HFFc6 (cell line): ENCODE data around the gene LRRC8C. TPM values are rescaled to one million over a fixed set of nuclear protein-coding genes. Genes with fewer than 3 reads are reported as not detected.
A peak's percentile ranks its signal among the peaks of the same experiment; 100 is the strongest.

ENCODE experiments used
- DNase-seq: peaks from one replicate; pipeline ENCODE4 v3.0.0-alpha.2; 2018
- H3K27ac Mint-ChIP-seq: 2 replicates; pipeline ENCODE4 v1.8.0; 2020; ENCODE audit warnings: mild to moderate bottlenecking, mixed read lengths
- H3K27me3 Mint-ChIP-seq: 2 replicates; pipeline ENCODE4 v1.8.0; 2021; ENCODE audit warnings: mild to moderate bottlenecking, moderate library complexity, mixed read lengths; ENCODE audit not compliant: insufficient read depth
- H3K36me3 Mint-ChIP-seq: 2 replicates; pipeline ENCODE4 v1.8.0; 2021; ENCODE audit warnings: low read depth, mixed read lengths
- H3K4me1 Mint-ChIP-seq: 2 replicates; pipeline ENCODE4 v1.8.0; 2020; ENCODE audit warnings: low read depth, mixed read lengths
- H3K4me3 Mint-ChIP-seq: 2 replicates; pipeline ENCODE4 v1.8.0; 2020; ENCODE audit warnings: mild to moderate bottlenecking, moderate library complexity, mixed read lengths
- H3K9me3 Mint-ChIP-seq: 2 replicates; pipeline ENCODE4 v1.8.0; 2020; ENCODE audit warnings: mild to moderate bottlenecking, mixed read lengths
- CTCF ChIP-seq: fragments of 200-600 bp; sonication (generic); IDR thresholded peaks from 2 replicates; pipeline ENCODE4 v1.5.0; 2021; ENCODE audit warnings: antibody characterized with exemption, mild to moderate bottlenecking
- total RNA-seq, 6 experiments: library from RNA; stranded (reverse); fragmentation: NEBNext Ultra II Directional; extraction: Animal tissue kit (Norgen Biotek cat#: 25700); gene quantifications; 2 replicates in 1 of 6; 3 replicates in 5 of 6; pipeline ENCODE4 v1.2.3, GENCODE V29; 2021

Gene LRRC8C
- total RNA-seq, 6 experiments from 2014 or later = 5.0 to 13.7 (median 10.9) TPM

- no peaks in the 10 kb centered on the region for H3K9me3 Mint-ChIP-seq
- H3K36me3 Mint-ChIP-seq = peaks cover 19% of the 10 kb centered on the region
Measured at GRCh38 chr1:89712420-89712819, 79.5 kb downstream of the LRRC8C start.

GRCh38 chr1:89715677-89716076 is 82.8 kb downstream of the LRRC8C start:
- Mint-ChIP-seq H3K27me3 (no peaks in the 10 kb centered on the region; the same call in 1 of the 2 replicates), H3K4me3 (no peak overlapping the region), H3K4me1 (peaks cover 26% of the 10 kb centered on the region), H3K36me3 (peaks cover 15% of the 10 kb centered on the region), H3K9me3 (no peaks in the 10 kb centered on the region), H3K27ac (no peak overlapping the region)
- TF ChIP-seq CTCF = no peak
- DNase-seq = no peak

More at GRCh38 chr1:89712420-89712819, 79.5 kb downstream of the LRRC8C start:
- DNase-seq = no peak
- Mint-ChIP-seq H3K4me1 (peaks cover 13% of the 10 kb centered on the region), H3K27ac (no peak overlapping the region), H3K27me3 (no peaks in the 10 kb centered on the region; the same call in 1 of the 2 replicates), H3K4me3 (no peak overlapping the region)
- TF ChIP-seq CTCF = no peak

GRCh38 chr1:89719502-89720306 is 86.8 kb downstream of the LRRC8C start:
- Mint-ChIP-seq H3K36me3 (peaks cover 2% of the 10 kb centered on the region; the same call in 1 of the 2 replicates), H3K9me3 (no peaks in the 10 kb centered on the region), H3K27me3 (no peaks in the 10 kb centered on the region), H3K27ac (peak overlapping the region; percentile 69), H3K4me3 (peak overlapping the region; percentile 80), H3K4me1 (peaks cover 55% of the 10 kb centered on the region)
- peak; percentile 47 for DNase-seq
- peak; percentile 19; the same call in 1 of the 2 replicates for TF ChIP-seq CTCF

GRCh38 chr1:89720839-89721238 is 87.9 kb downstream of the LRRC8C start:
- TF ChIP-seq CTCF = no peak
- Mint-ChIP-seq H3K27ac (no peak overlapping the region; the same call in 1 of the 2 replicates), H3K36me3 (no peaks in the 10 kb centered on the region), H3K9me3 (no peaks in the 10 kb centered on the region), H3K4me3 (no peak overlapping the region), H3K27me3 (no peaks in the 10 kb centered on the region), H3K4me1 (peaks cover 66% of the 10 kb centered on the region)
- no peak for DNase-seq

GRCh38 chr1:89721351-89721750 is 88.4 kb downstream of the LRRC8C start:
- peak; percentile 45 for DNase-seq
- Mint-ChIP-seq H3K36me3 (no peaks in the 10 kb centered on the region), H3K4me1 (peaks cover 71% of the 10 kb centered on the region), H3K4me3 (peak overlapping the region; percentile 14; the same call in 1 of the 2 replicates), H3K9me3 (no peaks in the 10 kb centered on the region), H3K27me3 (no peaks in the 10 kb centered on the region), H3K27ac (no peak overlapping the region; the same call in 1 of the 2 replicates)
- TF ChIP-seq CTCF = no peak
